NCI-H1092 (cell line): ENCODE results near the gene SHKBP1.
"Not testable (repeated sequence)": the region's sequence is repeated elsewhere in the genome, so short reads cannot be mapped to it uniquely, and the experiment has no call there.

Experiments
- DNase-seq: peaks from one replicate; lab custom pipeline; 2025; lab: John Stamatoyannopoulos, UW

SHKBP1 gene

GRCh38 chr19:40585241-40585981, 8.7 kb downstream of the SHKBP1 start:
- DNase-seq, result no peak

- DNase-seq, result no peak
Measured at GRCh38 chr19:40585982-40586422, 9.3 kb downstream of the SHKBP1 start.

- no peak for DNase-seq
Measured at GRCh38 chr19:40586611-40587010, 9.9 kb downstream of the SHKBP1 start.

GRCh38 chr19:40588110-40588854, 11.6 kb downstream of the SHKBP1 start:
- DNase-seq, result no peak

GRCh38 chr19:40588926-40589569, 12.4 kb downstream of the SHKBP1 start:
- no peak for DNase-seq

GRCh38 chr19:40589591-40590429, 13.1 kb downstream of the SHKBP1 start:
- no peak for DNase-seq

- DNase-seq, result no peak
Measured at GRCh38 chr19:40590464-40591265, 14.0 kb downstream of the SHKBP1 start.

- not testable (repeated sequence) for DNase-seq
Measured at GRCh38 chr19:40591724-40592123, 15.1 kb downstream of the SHKBP1 start.

- DNase-seq, result no peak
Measured at GRCh38 chr19:40592170-40592569, 15.5 kb downstream of the SHKBP1 start.

- no peak for DNase-seq
Measured at GRCh38 chr19:40594255-40594654, 17.6 kb downstream of the SHKBP1 start.

GRCh38 chr19:40594657-40595091, 18.0 kb downstream of the SHKBP1 start:
- no peak for DNase-seq

- no peak for DNase-seq
Measured at GRCh38 chr19:40596608-40597328, 20.1 kb downstream of the SHKBP1 start.

GRCh38 chr19:40597329-40597838, 20.7 kb downstream of the SHKBP1 start:
- no peak for DNase-seq

- peak; percentile 43 for DNase-seq
Measured at GRCh38 chr19:40598121-40598917, 21.6 kb downstream of the SHKBP1 start.

- no peak for DNase-seq
Measured at GRCh38 chr19:40598918-40599307, 22.2 kb downstream of the SHKBP1 start.

- DNase-seq, result no peak
Measured at GRCh38 chr19:40599331-40599901, 22.7 kb downstream of the SHKBP1 start.

- no peak for DNase-seq
Measured at GRCh38 chr19:40599902-40600569, 23.4 kb downstream of the SHKBP1 start.

- DNase-seq, result no peak
Measured at GRCh38 chr19:40600570-40601133, 24.0 kb downstream of the SHKBP1 start.
